GM12891 (cell line): Measurements from ENCODE around the gene CIP2A.

Experiments
- DNase-seq: peaks from one replicate; pipeline ENCODE4 v3.0.0; 2011; ENCODE audit warnings: low spot score; ENCODE audit not compliant: insufficient read length
- FAIRE-seq: peaks from 2 replicates; lab custom pipeline; 2011; peaks lifted over from hg19 to GRCh38; lab: Jason Lieb, UNC
- PAX5 ChIP-seq: IDR thresholded peaks from 2 replicates; pipeline ENCODE4 v1.6.1; 2011; ENCODE audit warnings: low read length, moderate library complexity, mild to moderate bottlenecking; ENCODE audit not compliant: insufficient read depth, severe bottlenecking
- POLR2A ChIP-seq: IDR thresholded peaks from 2 replicates; pipeline ENCODE4 v1.6.1; 2011; ENCODE audit warnings: low read depth, low read length, control low read depth
- POLR2AphosphoS5 ChIP-seq: IDR thresholded peaks from 2 replicates; pipeline ENCODE4 v1.6.1; 2011; ENCODE audit warnings: low read depth, low read length, control low read depth
- POU2F2 ChIP-seq: IDR thresholded peaks from 2 replicates; pipeline ENCODE4 v1.6.1; 2011; ENCODE audit warnings: low read depth, mild to moderate bottlenecking, control low read depth, low read length, moderate library complexity
- SPI1 ChIP-seq: IDR thresholded peaks from 2 replicates; pipeline ENCODE4 v1.6.1; 2011; ENCODE audit warnings: low read depth, low read length, control low read depth
- TAF1 ChIP-seq: IDR thresholded peaks from 2 replicates; pipeline ENCODE4 v1.6.1; 2011; ENCODE audit warnings: low read depth, low read length, control low read depth

CIP2A gene

DNA sequence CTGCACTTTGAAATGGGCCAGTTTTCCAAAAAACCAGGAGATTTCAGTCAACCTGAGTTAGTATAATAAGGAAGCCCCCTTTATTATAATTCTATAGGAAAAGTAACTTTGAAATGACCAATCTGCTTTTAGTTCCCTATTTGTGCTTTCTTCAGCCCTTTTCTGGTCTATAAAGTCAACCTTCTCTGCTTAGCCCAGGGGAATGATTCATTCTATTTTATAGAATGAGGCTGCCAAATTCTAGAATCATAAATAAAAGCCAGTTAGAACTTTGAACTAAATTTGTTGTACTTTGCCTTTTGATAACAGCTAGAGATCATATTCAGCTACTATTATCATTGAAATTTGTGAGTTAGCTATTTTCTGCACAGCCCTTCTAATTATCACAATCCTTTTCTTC is 24.7 kb downstream of the CIP2A start:
- TF ChIP-seq POLR2A (no peak), POU2F2 (no peak), PAX5 (no peak), POLR2AphosphoS5 (no peak), SPI1 (no peak), TAF1 (no peak)
- FAIRE-seq (no peak), DNase-seq (no peak)

DNA sequence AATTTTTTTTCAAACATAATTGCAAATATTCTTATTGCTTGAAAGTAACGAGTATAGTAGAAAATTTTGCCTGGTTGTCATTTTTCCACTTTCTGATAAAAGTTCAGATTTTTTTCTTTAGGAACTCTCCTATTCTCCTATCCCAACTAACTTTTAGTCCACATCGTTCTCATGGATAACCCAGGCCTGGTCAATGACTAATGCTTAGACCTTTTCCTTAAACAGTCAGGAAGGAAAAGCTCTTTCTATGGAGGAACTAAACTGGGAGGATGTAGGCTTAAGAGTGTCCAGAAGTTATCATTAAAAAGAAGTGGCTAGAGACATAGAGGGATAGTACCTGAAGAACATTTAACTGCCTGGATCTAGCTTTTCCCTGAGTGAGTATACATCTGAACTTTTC is 26.7 kb downstream of the CIP2A start:
- FAIRE-seq = no peak
- DNase-seq = no peak
- no peak for TF ChIP-seq POU2F2
- TF ChIP-seq SPI1 = no peak
- no peak for TF ChIP-seq POLR2AphosphoS5
- TF ChIP-seq TAF1 = no peak
- TF ChIP-seq POLR2A = no peak
- no peak for TF ChIP-seq PAX5

DNA sequence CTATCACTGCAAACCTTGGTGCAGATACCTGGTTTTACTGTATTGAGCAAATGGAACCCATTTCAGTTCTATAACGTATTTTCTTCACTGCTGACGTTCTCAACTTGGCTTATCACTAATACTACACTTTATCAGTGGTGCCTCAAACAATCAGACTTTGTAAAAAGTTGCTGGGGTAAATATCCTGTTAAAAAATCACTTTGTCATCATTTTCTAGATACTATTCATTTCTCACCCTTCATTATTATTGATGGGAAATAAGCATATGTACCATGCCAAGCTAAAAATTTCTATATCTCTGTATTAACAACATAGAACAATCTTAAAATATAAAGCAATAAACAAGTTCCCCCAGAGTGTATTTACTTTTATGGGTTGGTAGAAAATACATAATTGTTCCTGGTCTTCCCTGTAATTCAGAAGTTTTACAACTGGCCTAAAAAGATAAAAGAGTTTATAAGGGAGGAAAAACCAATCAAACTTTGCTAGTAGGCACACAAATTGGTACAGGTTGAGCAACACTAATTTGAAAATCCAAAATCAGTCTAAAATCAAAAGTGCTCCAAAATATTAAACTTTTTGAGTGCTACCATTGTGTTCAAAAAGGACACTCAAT is 33.2 kb downstream of the CIP2A start:
- DNase-seq (no peak), FAIRE-seq (no peak)
- TF ChIP-seq POLR2A (no peak), PAX5 (no peak), TAF1 (no peak), SPI1 (no peak), POLR2AphosphoS5 (no peak), POU2F2 (no peak)

DNA sequence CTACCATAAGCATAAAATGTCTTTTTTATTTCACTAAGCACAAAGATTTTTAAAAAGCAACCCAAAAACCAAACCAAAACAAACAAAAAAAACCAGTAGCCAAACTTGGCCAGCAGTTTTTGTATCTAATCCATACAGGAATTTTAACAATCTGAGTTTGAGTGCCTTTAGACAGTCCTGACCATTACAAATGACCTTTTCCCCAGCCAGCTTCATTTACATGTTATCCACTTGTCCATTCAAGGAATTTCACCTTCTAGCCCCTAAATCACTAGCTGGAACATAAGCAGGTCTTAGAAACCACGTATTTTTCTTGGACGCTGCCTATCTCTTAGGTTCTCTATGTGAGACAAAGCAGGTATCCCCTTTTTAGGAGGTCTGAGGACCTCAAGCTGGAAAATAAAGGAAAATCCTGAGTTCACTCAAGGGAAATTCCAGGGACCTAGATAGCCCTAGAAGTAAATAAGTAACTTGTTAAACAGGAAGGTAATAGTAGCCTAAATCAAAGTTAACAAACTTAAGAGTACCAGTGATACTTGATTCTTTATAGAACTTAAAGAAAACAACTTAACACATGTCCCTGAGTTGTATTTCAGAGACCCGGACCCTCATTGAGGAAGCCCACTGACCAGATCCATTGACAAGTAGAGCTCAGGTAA is 34.2 kb downstream of the CIP2A start:
- no peak for FAIRE-seq
- TF ChIP-seq POLR2AphosphoS5 = no peak
- no peak for TF ChIP-seq SPI1
- TF ChIP-seq PAX5 = no peak
- no peak for TF ChIP-seq POU2F2
- TF ChIP-seq TAF1 = no peak
- no peak for TF ChIP-seq POLR2A
- no peak for DNase-seq

DNA sequence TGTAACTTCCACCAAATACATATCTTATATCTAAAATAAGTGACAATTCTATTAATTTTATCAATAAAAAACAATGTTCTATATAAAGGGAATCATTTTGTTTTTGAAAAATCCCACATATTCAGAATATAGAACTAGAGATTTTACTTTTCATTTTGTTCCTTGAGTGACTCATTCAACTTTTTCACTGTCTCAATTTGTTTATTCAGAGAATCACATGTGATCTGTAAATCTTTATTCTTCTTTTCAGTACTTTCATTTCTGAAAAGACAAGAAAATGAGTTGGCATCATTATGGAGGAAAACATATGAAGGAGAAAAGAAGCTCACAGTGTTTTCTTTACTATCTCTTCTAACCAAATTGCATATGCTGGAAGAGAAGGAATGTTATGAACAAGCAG is 35.0 kb downstream of the CIP2A start:
- no peak for FAIRE-seq
- TF ChIP-seq POLR2A (no peak), PAX5 (no peak), POLR2AphosphoS5 (no peak), TAF1 (no peak), POU2F2 (no peak), SPI1 (no peak)
- DNase-seq = no peak

DNA sequence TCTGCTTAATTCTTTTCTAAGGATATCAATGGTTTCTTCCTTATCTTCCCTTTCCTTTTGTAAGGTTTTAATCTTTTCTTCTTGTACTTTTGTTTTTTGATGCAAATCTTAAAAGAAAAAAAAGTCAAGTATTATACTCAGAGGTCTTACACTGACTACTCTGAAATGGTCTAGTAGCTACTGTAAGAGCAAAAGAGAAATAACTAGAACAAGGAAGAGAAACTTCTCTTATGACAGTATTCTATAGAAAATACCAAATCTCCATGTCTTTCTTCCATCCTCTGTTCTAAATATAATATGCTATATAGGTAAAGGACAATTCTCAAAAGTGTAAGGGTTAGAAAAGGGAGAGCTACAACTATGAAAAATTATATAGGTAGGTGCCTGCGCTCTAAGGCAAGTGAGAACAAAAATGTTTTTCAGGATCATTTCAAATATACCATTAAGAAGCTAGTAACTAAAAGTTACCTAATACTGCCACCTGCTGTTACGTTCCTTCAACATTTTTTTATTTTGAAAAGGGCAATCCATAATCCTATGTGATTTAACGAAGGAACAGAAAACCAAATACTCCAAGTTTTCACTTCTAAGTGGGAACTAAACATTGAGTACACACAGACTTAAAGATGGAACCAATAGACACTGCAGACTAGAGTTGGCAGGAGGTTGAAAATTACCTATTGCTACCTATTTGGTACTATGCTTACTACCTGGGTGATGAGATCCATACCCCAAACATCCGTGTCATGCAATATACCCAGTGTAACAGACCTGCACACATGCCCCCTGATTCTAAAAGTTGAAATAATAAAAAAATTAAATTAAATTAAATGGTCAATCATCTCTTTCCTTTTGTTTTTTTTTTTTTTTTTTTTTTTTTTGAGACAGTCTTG is 36.7 kb downstream of the CIP2A start:
- TF ChIP-seq TAF1 = no peak
- no peak for TF ChIP-seq POLR2A
- DNase-seq = no peak
- peak; percentile 80 for FAIRE-seq

DNA sequence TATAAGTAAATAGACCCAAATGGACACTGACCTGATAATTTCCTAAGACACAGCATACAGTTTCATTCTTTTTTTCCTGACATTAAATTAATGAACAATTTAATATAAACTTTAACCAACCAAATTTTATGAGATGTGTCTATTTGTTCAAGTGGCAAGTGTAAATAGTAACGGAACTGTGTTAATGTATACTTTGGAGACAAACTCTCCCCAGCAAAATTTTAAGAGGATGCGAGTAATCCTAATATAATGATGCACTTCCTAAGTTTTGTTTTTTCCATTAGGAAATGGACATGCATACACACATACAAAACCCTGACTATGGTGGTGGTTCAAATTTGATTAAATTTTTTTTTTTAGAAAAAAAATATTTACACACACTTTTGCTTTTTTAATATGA is 40.4 kb downstream of the CIP2A start:
- TF ChIP-seq PAX5 = no peak
- TF ChIP-seq SPI1 = no peak
- TF ChIP-seq TAF1 = no peak
- no peak for TF ChIP-seq POU2F2
- no peak for TF ChIP-seq POLR2A
- TF ChIP-seq POLR2AphosphoS5 = no peak
- DNase-seq = no peak
- FAIRE-seq = no peak

DNA sequence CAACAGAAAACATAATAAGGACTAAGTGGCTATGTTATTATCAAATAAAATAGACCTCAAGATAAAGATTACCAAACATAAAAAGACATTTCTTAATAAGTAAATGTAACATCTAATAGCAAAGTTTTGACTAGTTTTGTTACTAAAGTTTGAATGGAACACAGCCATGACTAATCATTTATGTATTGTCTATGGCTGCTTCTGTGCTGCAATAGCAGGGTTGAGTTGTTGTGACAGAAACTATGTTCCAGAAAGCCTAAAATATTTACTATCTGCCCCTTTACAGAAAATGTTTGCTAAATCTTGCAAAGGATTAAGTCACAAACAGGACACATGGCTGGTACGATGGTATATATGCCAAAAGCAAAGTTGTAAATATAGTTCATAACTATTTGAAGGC is 40.9 kb downstream of the CIP2A start:
- no peak for TF ChIP-seq POU2F2
- TF ChIP-seq SPI1 = no peak
- TF ChIP-seq PAX5 = no peak
- no peak for TF ChIP-seq TAF1
- no peak for TF ChIP-seq POLR2AphosphoS5
- DNase-seq = no peak
- FAIRE-seq = no peak

DNA sequence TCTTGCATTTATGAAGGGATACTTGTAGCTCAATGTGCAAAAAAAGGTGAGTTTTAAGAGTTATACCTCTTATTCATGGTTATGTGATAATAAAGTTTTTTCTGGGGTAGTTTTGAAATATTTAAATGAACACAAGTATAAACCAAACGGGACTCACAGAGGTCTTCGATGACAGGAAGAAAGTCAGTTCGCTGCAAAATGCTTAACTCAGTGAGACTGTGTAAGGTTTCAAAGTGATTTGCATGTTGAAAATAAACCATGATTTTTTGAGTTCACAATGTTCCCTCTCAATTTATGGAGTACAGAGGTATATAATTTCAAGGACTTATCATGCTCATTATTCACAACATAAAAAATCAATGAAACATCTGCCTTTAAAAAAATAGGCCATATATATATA is 42.5 kb downstream of the CIP2A start:
- TF ChIP-seq SPI1 = no peak
- TF ChIP-seq TAF1 = no peak
- TF ChIP-seq POU2F2 = no peak
- TF ChIP-seq POLR2AphosphoS5 = no peak
- no peak for TF ChIP-seq POLR2A
- TF ChIP-seq PAX5 = no peak
- DNase-seq = no peak
- FAIRE-seq = peak; percentile 68

DNA sequence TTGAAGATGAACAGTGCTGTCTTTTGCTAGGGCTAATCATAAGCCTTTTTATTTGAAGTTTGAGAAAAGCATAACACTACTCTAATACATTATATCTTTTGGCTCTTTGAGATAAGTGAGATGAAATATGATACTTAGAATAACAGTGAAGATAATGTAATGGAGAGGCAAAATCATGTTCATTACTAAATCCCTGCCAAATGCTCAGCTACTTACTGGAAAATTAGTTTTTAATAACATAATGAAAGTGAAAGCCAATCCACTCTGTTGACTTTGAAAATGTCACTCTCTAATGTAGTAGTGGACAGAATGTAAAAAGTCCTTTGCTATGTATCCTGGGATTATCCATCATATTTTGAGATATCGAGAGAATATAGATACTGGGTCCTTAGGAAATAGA is 43.0 kb downstream of the CIP2A start:
- FAIRE-seq = no peak
- no peak for DNase-seq
- TF ChIP-seq PAX5 (no peak), POLR2A (no peak), POU2F2 (no peak), SPI1 (no peak), TAF1 (no peak), POLR2AphosphoS5 (no peak)
